ENCODE results near the gene MOB1B. TPM values are rescaled to one million over a fixed set of nuclear protein-coding genes. Genes with fewer than 3 reads are reported as not detected.

The MOB1B gene
- total RNA-seq, 1 experiment from 2014 or later = 33.2 TPM

- intact Hi-C loops (cut with micrococcal nuclease) = loop anchor here (10.0 kb wide), 1 partner anchor 932 kb away; no protein-coding TSS in a partner anchor
- H3K4me2 ChIP-seq (ENCODE audit: low read length) = no peak overlapping the region
- ChIA-PET CTCF (no interaction called here), POLR2A (no interaction called here), RAD21 (ENCODE audit: low non-redundant PET in 1 of 2, low total read pairs in 2 of 2, uncharacterized antibody in 2 of 2, unreplicated experiment in 2 of 2) (no interaction called here)
- TF ChIP-seq, protein P1, sequence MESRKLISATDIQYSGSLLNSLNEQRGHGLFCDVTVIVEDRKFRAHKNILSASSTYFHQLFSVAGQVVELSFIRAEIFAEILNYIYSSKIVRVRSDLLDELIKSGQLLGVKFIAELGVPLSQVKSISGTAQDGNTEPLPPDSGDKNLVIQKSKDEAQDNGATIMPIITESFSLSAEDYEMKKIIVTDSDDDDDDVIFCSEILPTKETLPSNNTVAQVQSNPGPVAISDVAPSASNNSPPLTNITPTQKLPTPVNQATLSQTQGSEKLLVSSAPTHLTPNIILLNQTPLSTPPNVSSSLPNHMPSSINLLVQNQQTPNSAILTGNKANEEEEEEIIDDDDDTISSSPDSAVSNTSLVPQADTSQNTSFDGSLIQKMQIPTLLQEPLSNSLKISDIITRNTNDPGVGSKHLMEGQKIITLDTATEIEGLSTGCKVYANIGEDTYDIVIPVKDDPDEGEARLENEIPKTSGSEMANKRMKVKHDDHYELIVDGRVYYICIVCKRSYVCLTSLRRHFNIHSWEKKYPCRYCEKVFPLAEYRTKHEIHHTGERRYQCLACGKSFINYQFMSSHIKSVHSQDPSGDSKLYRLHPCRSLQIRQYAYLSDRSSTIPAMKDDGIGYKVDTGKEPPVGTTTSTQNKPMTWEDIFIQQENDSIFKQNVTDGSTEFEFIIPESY (IDR thresholded peaks at IDR 0.05; ENCODE audit: extremely low read depth, insufficient replicate concordance, low read length) = no peak
- TF ChIP-seq CEBPB (IDR thresholded peaks at IDR 0.05; ENCODE audit: low read depth) (no peak), EZH2 (IDR thresholded peaks at IDR 0.05) (no peak), SP1 (IDR thresholded peaks at IDR 0.05; ENCODE audit: low read depth) (no peak)
- TF ChIP-seq, protein P2, sequence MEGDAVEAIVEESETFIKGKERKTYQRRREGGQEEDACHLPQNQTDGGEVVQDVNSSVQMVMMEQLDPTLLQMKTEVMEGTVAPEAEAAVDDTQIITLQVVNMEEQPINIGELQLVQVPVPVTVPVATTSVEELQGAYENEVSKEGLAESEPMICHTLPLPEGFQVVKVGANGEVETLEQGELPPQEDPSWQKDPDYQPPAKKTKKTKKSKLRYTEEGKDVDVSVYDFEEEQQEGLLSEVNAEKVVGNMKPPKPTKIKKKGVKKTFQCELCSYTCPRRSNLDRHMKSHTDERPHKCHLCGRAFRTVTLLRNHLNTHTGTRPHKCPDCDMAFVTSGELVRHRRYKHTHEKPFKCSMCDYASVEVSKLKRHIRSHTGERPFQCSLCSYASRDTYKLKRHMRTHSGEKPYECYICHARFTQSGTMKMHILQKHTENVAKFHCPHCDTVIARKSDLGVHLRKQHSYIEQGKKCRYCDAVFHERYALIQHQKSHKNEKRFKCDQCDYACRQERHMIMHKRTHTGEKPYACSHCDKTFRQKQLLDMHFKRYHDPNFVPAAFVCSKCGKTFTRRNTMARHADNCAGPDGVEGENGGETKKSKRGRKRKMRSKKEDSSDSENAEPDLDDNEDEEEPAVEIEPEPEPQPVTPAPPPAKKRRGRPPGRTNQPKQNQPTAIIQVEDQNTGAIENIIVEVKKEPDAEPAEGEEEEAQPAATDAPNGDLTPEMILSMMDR (IDR thresholded peaks at IDR 0.05 in 2 of 3, conservative IDR thresholded peaks at IDR 0.05 in 1 of 3; ENCODE audit: borderline replicate concordance in 1 of 3, insufficient read depth in 1 of 3, low read depth in 2 of 3, low read length in 2 of 3) = no peak
- no peak overlapping the region for H2AFZ ChIP-seq (ENCODE audit: low read depth, low read length, poor library complexity, severe bottlenecking)
- H3K27me3 ChIP-seq (ENCODE audit: insufficient read depth, low read length) = no peaks in the 10 kb centered on the region
- ATAC-seq (no peak), DNase-seq (ENCODE audit: low read depth, low spot score) (no peak)
- H3K36me3 ChIP-seq (ENCODE audit: control insufficient read depth in 1 of 2, insufficient read depth in 2 of 2, low read length in 2 of 2) = no peaks in the 10 kb centered on the region
- no peak overlapping the region for H3K27ac ChIP-seq (ENCODE audit: low read depth, low read length)
- BruUV-seq (replicated peaks) = no TSS peak
- H3K9ac ChIP-seq (ENCODE audit: low read length) = no peak overlapping the region
- H4K20me1 ChIP-seq (ENCODE audit: insufficient read depth) = 0 out of 2 replicates have a peak, but pooled peaks cover 3% of the 10 kb centered on the region
- peaks cover 23% of the 10 kb centered on the region for H3K79me2 ChIP-seq (ENCODE audit: insufficient read depth, low read length)
- no peaks in the 10 kb centered on the region for H3K9me3 ChIP-seq (ENCODE audit: control insufficient read depth in 1 of 2, insufficient read depth in 1 of 2, low read depth in 1 of 2, low read length in 2 of 2)
- H3K4me1 ChIP-seq (ENCODE audit: control insufficient read depth in 1 of 2, insufficient read depth in 2 of 2, low read length in 2 of 2) = no peaks in the 10 kb centered on the region
- no peak overlapping the region for H3K4me3 ChIP-seq (replicated peaks in 1 of 2; ENCODE audit: low read depth in 1 of 2, low read length in 2 of 2)
- H3K9me2 ChIP-seq (ENCODE audit: insufficient read depth) = no peaks in the 10 kb centered on the region
Observed at GRCh38 chr4:70932984-70933383, 30.8 kb downstream of the MOB1B start.

Data from HCT116 (cell line).